Upper lobe of left lung (tissue), 6 donors: Measurements from ENCODE around the gene DBH. TPM values are rescaled to one million over a fixed set of nuclear protein-coding genes. Genes with fewer than 3 reads are reported as not detected.

ENCODE experiments used
- ATAC-seq, 2 donors: fragments of 200-7000 bp; cut with Tn5 transposase; one replicate each; pipeline ENCODE4 v1.9.1; 2022; ENCODE audit warnings: mild to moderate bottlenecking in 2 of 2, moderate library complexity in 2 of 2; ENCODE audit not compliant: low FRiP score in 2 of 2
- DNase-seq, 2 donors: peaks; one replicate each; pipeline ENCODE4 v3.0.0-alpha.2; 2019 to 2020
- H3K27ac ChIP-seq, 4 donors: fragments of 200-600 bp; sonication (generic); one replicate each; pipeline ENCODE4 v1.5.1; 2016 to 2019
- H3K27me3 ChIP-seq, 4 donors: fragments of 200-600 bp; sonication (generic); one replicate each; pipeline ENCODE4 v1.5.1; 2017 to 2019
- H3K36me3 ChIP-seq, 4 donors: fragments of 200-600 bp; sonication (generic); one replicate each; pipeline ENCODE4 v1.5.1; 2016 to 2019
- H3K4me1 ChIP-seq, 4 donors: fragments of 200-600 bp; sonication (generic); one replicate each; pipeline ENCODE4 v1.5.1; 2018 to 2019
- H3K4me3 ChIP-seq, 4 donors: fragments of 200-600 bp; sonication (generic); one replicate each; pipeline ENCODE4 v1.5.1; 2017 to 2019; ENCODE audit warnings: mild to moderate bottlenecking in 2 of 4, moderate library complexity in 1 of 4
- H3K9me3 ChIP-seq, 4 donors: fragments of 200-600 bp; sonication (generic); one replicate each; pipeline ENCODE4 v1.5.1; 2018 to 2019
- CTCF ChIP-seq, 6 experiments: fragments of 450-650 bp in 4 of 6; fragments of 200-600 bp in 2 of 6; sonication (generic) in 2 of 6; IDR thresholded peaks; one replicate each; pipeline ENCODE4 v1.5.1; 2016 to 2019; ENCODE audit warnings: antibody characterized with exemption in 6 of 6
- EP300 ChIP-seq, 4 donors: sonication (generic); formaldehyde crosslinking; IDR thresholded peaks; one replicate each; pipeline ENCODE4 v1.5.1; 2017; ENCODE audit warnings: antibody characterized with exemption in 4 of 4, control low read depth in 2 of 4
- POLR2A ChIP-seq, 4 donors: fragments of 450-650 bp; IDR thresholded peaks; one replicate each; pipeline ENCODE4 v1.5.1; 2016 to 2017; ENCODE audit warnings: antibody characterized with exemption in 4 of 4, mild to moderate bottlenecking in 2 of 4
- POLR2AphosphoS5 ChIP-seq, 2 donors: sonication (generic); formaldehyde crosslinking; IDR thresholded peaks; one replicate each; pipeline ENCODE4 v1.5.1; 2017; ENCODE audit warnings: antibody characterized with exemption in 2 of 2
- WGBS, 2 donors: methylation state at CpG; one replicate each; pipeline ENCODE4 v1.1.5; 2017 to 2018; 5-methylcytosine and 5-hydroxymethylcytosine counted together
- total RNA-seq, 6 donors: library from RNA; depleted of rRNA in 4 of 6; stranded (reverse); fragments of >200 nt in 4 of 6; gene quantifications; one replicate each; pipeline versions ENCODE4 v1.1.0 to v1.2.1, GENCODE V29; 2016 to 2021
- donor health status: DM: no; HTN: no; CAD: no; lungs with moderate emphysema.
- donor health status: DM: no; HTN: yes; CAD: no; lungs with severe emphysema.

Gene DBH
- total RNA-seq, 6 donors from 2014 or later: 0.27 TPM; not detected in 5

- 40 to 41% methylated on average over 13 to 14 of the region's 14 CpGs for WGBS, 2 donors
- H3K4me1 ChIP-seq: no peaks in the 10 kb centered on the region
- peaks cover 0 to 8% (median 3%) of the 10 kb centered on the region in 4 donors for H3K9me3 ChIP-seq
- no peak for DNase-seq
- no peak for TF ChIP-seq EP300 (IDR thresholded peaks at IDR 0.05)
- no peak for TF ChIP-seq POLR2A (IDR thresholded peaks at IDR 0.05)
- no peak for TF ChIP-seq CTCF (IDR thresholded peaks at IDR 0.05)
- TF ChIP-seq POLR2AphosphoS5 (IDR thresholded peaks at IDR 0.05): no peak
- H3K27me3 ChIP-seq: peaks cover 0 to 6% (median under 1%) of the 10 kb centered on the region in 4 donors
- ATAC-seq: no peak
- H3K27ac ChIP-seq: no peak overlapping the region
- no peak overlapping the region for H3K4me3 ChIP-seq
- no peaks in the 10 kb centered on the region for H3K36me3 ChIP-seq
Observed at GRCh38 chr9:133603135-133603927, 32.8 kb upstream of the DBH start.

- Histone ChIP-seq H3K4me3 (no peak overlapping the region), H3K27ac (no peak overlapping the region), H3K27me3 (peaks cover 0 to 14% (median 5%) of the 10 kb centered on the region in 4 donors), H3K36me3 (no peaks in the 10 kb centered on the region), H3K4me1 (peaks cover 0 to 7% (median 0%) of the 10 kb centered on the region in 4 donors), H3K9me3 (no peaks in the 10 kb centered on the region)
- no peak for TF ChIP-seq EP300 (IDR thresholded peaks at IDR 0.05)
- TF ChIP-seq CTCF (IDR thresholded peaks at IDR 0.05): no peak
- TF ChIP-seq POLR2A (IDR thresholded peaks at IDR 0.05): no peak
- no peak for TF ChIP-seq POLR2AphosphoS5 (IDR thresholded peaks at IDR 0.05)
- ATAC-seq (no peak), DNase-seq (no peak)
- WGBS, 2 donors: 36 to 86% methylated on average over 1 to 5 of the region's 5 CpGs
Observed at GRCh38 chr9:133604214-133604613, 31.9 kb upstream of the DBH start.

- WGBS, 2 donors: 54 to 67% methylated on average over 8 to 14 of the region's 14 CpGs
- Histone ChIP-seq H3K4me1 (peaks cover 0 to 9% (median 0%) of the 10 kb centered on the region in 4 donors), H3K36me3 (no peaks in the 10 kb centered on the region), H3K4me3 (no peak overlapping the region), H3K27me3 (peaks cover 0 to 21% (median 5%) of the 10 kb centered on the region in 4 donors), H3K27ac (no peak overlapping the region), H3K9me3 (no peaks in the 10 kb centered on the region)
- TF ChIP-seq POLR2AphosphoS5 (IDR thresholded peaks at IDR 0.05) (no peak), EP300 (IDR thresholded peaks at IDR 0.05) (no peak), POLR2A (IDR thresholded peaks at IDR 0.05) (no peak), CTCF (IDR thresholded peaks at IDR 0.05) (no peak)
- ATAC-seq: no peak
- peak in 1 of 2 donors; percentile 49 for DNase-seq
Observed at GRCh38 chr9:133604856-133605255, 31.3 kb upstream of the DBH start.

- Histone ChIP-seq H3K9me3 (no peaks in the 10 kb centered on the region), H3K36me3 (no peaks in the 10 kb centered on the region), H3K27ac (no peak overlapping the region), H3K4me3 (no peak overlapping the region), H3K4me1 (peaks cover 0 to 9% (median 0%) of the 10 kb centered on the region in 4 donors), H3K27me3 (peaks cover 0 to 21% (median 5%) of the 10 kb centered on the region in 4 donors)
- ATAC-seq: no peak
- WGBS, 2 donors: 87 to 100% methylated on average over 2 to 17 of the region's 17 CpGs
- no peak for TF ChIP-seq POLR2A (IDR thresholded peaks at IDR 0.05)
- no peak for TF ChIP-seq EP300 (IDR thresholded peaks at IDR 0.05)
- TF ChIP-seq POLR2AphosphoS5 (IDR thresholded peaks at IDR 0.05): no peak
- no peak for TF ChIP-seq CTCF (IDR thresholded peaks at IDR 0.05)
- peak in 1 of 2 donors; percentile 76 for DNase-seq
Observed at GRCh38 chr9:133605446-133605845, 30.7 kb upstream of the DBH start.
